ENCODE measurements around the gene ZNF837. TPM values are rescaled to one million over a fixed set of nuclear protein-coding genes. Genes with fewer than 3 reads are reported as not detected.
A peak's percentile ranks its signal among the peaks of the same experiment; 100 is the strongest.

ZNF837 gene
- total and polyA plus RNA-seq, 4 donors, result 1.7 to 3.2 (median 2.7) TPM

DNA sequence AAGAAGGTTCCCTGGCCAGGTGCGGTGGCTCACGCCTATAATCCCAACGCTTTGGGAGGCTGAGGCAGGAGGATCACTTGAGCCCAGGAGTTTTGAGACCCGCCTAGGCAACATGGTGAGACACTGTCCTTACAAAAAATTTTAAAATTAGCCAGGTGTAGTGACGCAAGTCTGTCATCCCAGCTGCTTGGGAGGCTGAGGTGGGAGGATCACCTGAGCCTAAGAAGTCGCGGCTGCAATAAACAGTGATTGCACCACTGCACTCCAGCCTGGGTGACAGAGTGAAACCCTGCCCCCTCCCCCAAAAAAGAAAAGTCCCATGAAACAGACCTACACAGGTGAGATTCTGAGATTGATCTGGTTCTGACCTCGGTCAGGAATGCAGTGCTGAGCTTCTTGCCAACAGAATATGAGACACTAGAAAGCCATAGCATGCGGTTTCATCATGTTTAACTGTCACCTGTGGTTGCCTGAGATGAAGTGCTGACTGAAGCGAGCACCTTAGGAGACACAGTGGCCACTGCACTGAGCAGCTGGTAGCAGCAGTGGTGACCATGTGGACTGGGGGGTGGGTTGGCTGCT is 25.5 kb downstream of the ZNF837 start:
- Histone ChIP-seq H3K36me3 (ENCODE audit: control insufficient read depth in 4 of 4, insufficient read depth in 4 of 4, low read length in 4 of 4) (peaks cover 0 to 3% (median 0%) of the 10 kb centered on the region in 4 donors), H3K27me3 (ENCODE audit: control insufficient read depth in 3 of 3, insufficient read depth in 3 of 3, low read length in 2 of 3) (peaks cover 0 to 19% (median 14%) of the 10 kb centered on the region in 3 donors), H3K9ac (ENCODE audit: insufficient read depth in 1 of 2, low read length in 2 of 2) (no peak overlapping the region), H3K27ac (ENCODE audit: low read depth in 1 of 2, low read length in 1 of 2) (no peak overlapping the region), H3K4me3 (no peak overlapping the region), H3K9me3 (ENCODE audit: control insufficient read depth in 4 of 4, insufficient read depth in 3 of 4, low read length in 3 of 4) (peaks cover 0 to 10% (median 0%) of the 10 kb centered on the region in 4 donors), H3K4me1 (ENCODE audit: control insufficient read depth in 5 of 5, insufficient read depth in 5 of 5, low read length in 5 of 5) (peaks cover 0 to 37% (median 0%) of the 10 kb centered on the region in 5 donors)
- 91 to 93% methylated on average over 10 of the region's 10 CpGs for WGBS, 2 donors
- TF ChIP-seq, protein P1, sequence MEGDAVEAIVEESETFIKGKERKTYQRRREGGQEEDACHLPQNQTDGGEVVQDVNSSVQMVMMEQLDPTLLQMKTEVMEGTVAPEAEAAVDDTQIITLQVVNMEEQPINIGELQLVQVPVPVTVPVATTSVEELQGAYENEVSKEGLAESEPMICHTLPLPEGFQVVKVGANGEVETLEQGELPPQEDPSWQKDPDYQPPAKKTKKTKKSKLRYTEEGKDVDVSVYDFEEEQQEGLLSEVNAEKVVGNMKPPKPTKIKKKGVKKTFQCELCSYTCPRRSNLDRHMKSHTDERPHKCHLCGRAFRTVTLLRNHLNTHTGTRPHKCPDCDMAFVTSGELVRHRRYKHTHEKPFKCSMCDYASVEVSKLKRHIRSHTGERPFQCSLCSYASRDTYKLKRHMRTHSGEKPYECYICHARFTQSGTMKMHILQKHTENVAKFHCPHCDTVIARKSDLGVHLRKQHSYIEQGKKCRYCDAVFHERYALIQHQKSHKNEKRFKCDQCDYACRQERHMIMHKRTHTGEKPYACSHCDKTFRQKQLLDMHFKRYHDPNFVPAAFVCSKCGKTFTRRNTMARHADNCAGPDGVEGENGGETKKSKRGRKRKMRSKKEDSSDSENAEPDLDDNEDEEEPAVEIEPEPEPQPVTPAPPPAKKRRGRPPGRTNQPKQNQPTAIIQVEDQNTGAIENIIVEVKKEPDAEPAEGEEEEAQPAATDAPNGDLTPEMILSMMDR (IDR thresholded peaks at IDR 0.05; ENCODE audit: control extremely low read depth, extremely low read depth), result no peak
- DNase-seq (no peak), ATAC-seq (ENCODE audit: insufficient read depth, low FRiP score) (no peak)

DNA sequence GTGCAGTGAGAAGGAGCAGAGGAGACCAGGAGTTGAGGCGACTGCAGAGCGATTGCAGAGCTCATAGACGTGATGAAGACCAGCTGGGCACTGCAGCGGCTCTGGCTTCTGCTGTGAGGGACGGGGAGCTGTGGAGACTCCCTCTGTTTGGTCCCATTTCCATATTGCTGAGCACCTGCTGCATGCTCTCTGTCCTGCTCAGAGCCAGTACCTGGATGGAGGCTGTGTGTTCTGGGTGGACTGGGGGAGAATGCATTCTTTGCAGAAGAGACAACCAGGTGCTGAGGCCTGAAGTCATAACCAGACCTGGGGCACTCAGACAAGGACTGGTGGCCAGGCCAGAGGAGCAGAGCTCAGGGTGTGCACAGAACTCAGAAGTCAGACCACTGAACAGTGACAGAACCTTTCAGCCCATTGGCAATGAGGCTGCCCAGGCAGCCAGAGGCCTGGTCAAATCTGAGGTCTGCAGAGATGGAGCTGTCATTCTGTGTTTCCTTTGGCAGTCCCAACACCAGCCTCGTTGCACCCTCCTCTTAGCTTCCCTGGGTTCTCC is 26.3 kb downstream of the ZNF837 start:
- no peak overlapping the region for H3K4me3 ChIP-seq
- no peak overlapping the region for H3K9ac ChIP-seq (ENCODE audit: insufficient read depth in 1 of 2, low read length in 2 of 2)
- peaks cover 0 to 5% (median 0%) of the 10 kb centered on the region in 4 donors for H3K36me3 ChIP-seq (ENCODE audit: control insufficient read depth in 4 of 4, insufficient read depth in 4 of 4, low read length in 4 of 4)
- H3K9me3 ChIP-seq (ENCODE audit: control insufficient read depth in 4 of 4, insufficient read depth in 3 of 4, low read length in 3 of 4), result peaks cover 0 to 10% (median 0%) of the 10 kb centered on the region in 4 donors
- TF ChIP-seq, protein P1 (IDR thresholded peaks at IDR 0.05; ENCODE audit: control extremely low read depth, extremely low read depth), result no peak
- H3K27ac ChIP-seq (ENCODE audit: low read depth in 1 of 2, low read length in 1 of 2), result no peak overlapping the region
- DNase-seq (peak in 1 of 3 donors; percentile 6), ATAC-seq (ENCODE audit: insufficient read depth, low FRiP score) (no peak)
- 74 to 82% methylated on average over 6 of the region's 6 CpGs for WGBS, 2 donors
- peaks cover 0 to 26% (median 20%) of the 10 kb centered on the region in 3 donors for H3K27me3 ChIP-seq (ENCODE audit: control insufficient read depth in 3 of 3, insufficient read depth in 3 of 3, low read length in 2 of 3)
- H3K4me1 ChIP-seq (ENCODE audit: control insufficient read depth in 5 of 5, insufficient read depth in 5 of 5, low read length in 5 of 5), result peaks cover 0 to 39% (median 2%) of the 10 kb centered on the region in 5 donors

DNA sequence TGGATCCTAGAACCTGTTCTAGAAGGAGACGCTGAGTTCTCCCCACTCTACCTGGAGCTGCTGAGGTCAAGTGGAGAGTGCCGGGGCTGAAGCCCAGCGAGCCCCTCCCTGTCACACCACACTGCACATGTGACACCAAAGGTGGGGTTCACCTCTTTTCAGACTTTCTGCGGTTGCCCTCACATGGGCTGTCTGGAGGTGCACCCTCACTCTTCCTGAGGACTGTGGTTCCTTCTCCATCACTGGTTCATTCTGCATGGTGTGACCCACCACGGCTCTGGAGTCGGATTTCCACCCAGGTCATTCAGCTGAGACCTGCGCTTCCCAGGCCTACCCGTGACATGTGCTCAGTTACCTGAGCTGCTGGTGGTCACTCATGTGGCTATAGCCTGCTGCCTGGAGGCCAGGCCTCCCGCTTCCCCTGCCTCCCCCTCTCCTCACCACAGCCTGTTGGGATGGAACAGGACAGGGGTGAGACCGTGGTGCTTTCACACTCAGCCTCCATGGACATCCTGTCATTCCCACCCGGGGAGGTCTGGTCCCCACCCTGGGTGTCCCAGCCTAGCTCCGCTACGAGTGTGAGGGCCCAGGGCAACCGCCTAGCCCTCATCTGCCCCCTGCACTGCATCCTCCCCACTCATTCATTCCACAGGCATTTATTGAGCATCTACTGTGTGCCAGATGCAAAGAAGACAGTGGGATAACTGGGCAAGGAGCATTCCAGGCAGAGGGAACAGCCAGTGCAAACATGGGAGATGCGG is 26.9 kb downstream of the ZNF837 start:
- ATAC-seq (ENCODE audit: insufficient read depth, low FRiP score) (no peak), DNase-seq (peak in 1 of 3 donors; percentile 11)
- Histone ChIP-seq H3K9me3 (ENCODE audit: control insufficient read depth in 4 of 4, insufficient read depth in 3 of 4, low read length in 3 of 4) (peaks cover 0 to 10% (median 0%) of the 10 kb centered on the region in 4 donors), H3K36me3 (ENCODE audit: control insufficient read depth in 4 of 4, insufficient read depth in 4 of 4, low read length in 4 of 4) (peaks cover 0 to 5% (median 0%) of the 10 kb centered on the region in 4 donors), H3K4me3 (no peak overlapping the region), H3K27ac (ENCODE audit: low read depth in 1 of 2, low read length in 1 of 2) (no peak overlapping the region), H3K9ac (ENCODE audit: insufficient read depth in 1 of 2, low read length in 2 of 2) (no peak overlapping the region), H3K27me3 (ENCODE audit: control insufficient read depth in 3 of 3, insufficient read depth in 3 of 3, low read length in 2 of 3) (peaks cover 0 to 33% (median 26%) of the 10 kb centered on the region in 3 donors), H3K4me1 (ENCODE audit: control insufficient read depth in 5 of 5, insufficient read depth in 5 of 5, low read length in 5 of 5) (peaks cover 0 to 39% (median 2%) of the 10 kb centered on the region in 5 donors)
- TF ChIP-seq, protein P1 (IDR thresholded peaks at IDR 0.05; ENCODE audit: control extremely low read depth, extremely low read depth), result no peak
- WGBS, 2 donors, result 88 to 89% methylated on average over 15 of the region's 15 CpGs
